Neural progenitor cell (in vitro differentiated cells): ENCODE measurements around the gene GDI1.

Experiments
- EZH2phosphoT487 ChIP-seq: fragments of 200-600 bp; sonication (generic); IDR thresholded peaks from 2 replicates; pipeline ENCODE4 v1.6.1; 2017; ENCODE audit warnings: antibody characterized with exemption
- TF ChIP-seq, protein P1 (sequence below): fragments of 200-600 bp; sonication (generic); IDR thresholded peaks from 2 replicates; pipeline ENCODE4 v1.5.1; 2017; ENCODE audit warnings: antibody characterized with exemption, mild to moderate bottlenecking

DNA sequence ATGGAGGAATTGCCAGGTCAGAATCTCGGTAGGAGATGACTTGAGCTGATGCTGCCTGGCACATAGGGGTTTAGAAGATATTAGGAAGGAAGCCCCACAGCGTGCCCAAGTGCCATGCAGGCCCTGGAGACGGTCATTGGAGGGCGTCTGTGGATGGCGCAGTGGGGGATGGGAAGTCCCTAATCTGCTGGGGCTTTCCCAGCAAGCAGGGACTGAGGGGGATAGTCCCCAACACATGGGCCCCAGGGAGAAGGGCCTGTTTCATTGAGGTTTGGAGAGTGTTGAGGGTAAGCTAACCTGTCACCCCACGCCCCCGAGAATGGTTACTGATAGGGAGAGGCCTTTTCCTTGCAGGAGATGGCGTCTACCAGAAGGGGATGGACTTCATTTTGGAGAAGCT is 17.8 kb upstream of the GDI1 start:
- TF ChIP-seq, protein P1, sequence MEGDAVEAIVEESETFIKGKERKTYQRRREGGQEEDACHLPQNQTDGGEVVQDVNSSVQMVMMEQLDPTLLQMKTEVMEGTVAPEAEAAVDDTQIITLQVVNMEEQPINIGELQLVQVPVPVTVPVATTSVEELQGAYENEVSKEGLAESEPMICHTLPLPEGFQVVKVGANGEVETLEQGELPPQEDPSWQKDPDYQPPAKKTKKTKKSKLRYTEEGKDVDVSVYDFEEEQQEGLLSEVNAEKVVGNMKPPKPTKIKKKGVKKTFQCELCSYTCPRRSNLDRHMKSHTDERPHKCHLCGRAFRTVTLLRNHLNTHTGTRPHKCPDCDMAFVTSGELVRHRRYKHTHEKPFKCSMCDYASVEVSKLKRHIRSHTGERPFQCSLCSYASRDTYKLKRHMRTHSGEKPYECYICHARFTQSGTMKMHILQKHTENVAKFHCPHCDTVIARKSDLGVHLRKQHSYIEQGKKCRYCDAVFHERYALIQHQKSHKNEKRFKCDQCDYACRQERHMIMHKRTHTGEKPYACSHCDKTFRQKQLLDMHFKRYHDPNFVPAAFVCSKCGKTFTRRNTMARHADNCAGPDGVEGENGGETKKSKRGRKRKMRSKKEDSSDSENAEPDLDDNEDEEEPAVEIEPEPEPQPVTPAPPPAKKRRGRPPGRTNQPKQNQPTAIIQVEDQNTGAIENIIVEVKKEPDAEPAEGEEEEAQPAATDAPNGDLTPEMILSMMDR, result no peak
- no peak for TF ChIP-seq EZH2phosphoT487
